HepG2 (cell line): ENCODE results near the gene SELENOI. TPM values are rescaled to one million over a fixed set of nuclear protein-coding genes. Genes with fewer than 3 reads are reported as not detected.
A peak's percentile ranks its signal among the peaks of the same experiment; 100 is the strongest.

Source experiments
- ATAC-seq: fragments of 200-7000 bp; cut with Tn5 transposase; 3 replicates; pipeline ENCODE4 v1.9.1; 2020; ENCODE audit warnings: mild to moderate bottlenecking, moderate library complexity
- BruUV-seq: library from RNA; stranded (reverse); fragments of 400-500 nt; replicated peaks from 2 replicates; lab custom pipeline; 2021; lab: Mats Ljungman, UMichigan
- CTCF ChIA-PET: fragments of 300-600 bp; formaldehyde crosslinking; extraction: SDS; loops from one replicate; lab custom pipeline; 2021; ENCODE audit warnings: low total read pairs, inconsistent platforms, low intra/inter-chr PET ratio; lab: Yijun Ruan, JAX
- POLR2A ChIA-PET: fragments of 350-600 bp; sonication (Branson Sonifier 250); formaldehyde crosslinking; loops from one replicate; lab custom pipeline; 2020; ENCODE audit warnings: antibody characterized with exemption, inconsistent platforms; lab: Yijun Ruan, JAX
- DNase-seq: peaks from one replicate; pipeline ENCODE4 v3.0.0-alpha.2; 2015; ENCODE audit warnings: low spot score
- FAIRE-seq: peaks from 3 replicates; lab custom pipeline; 2011; peaks lifted over from hg19 to GRCh38; lab: Jason Lieb, UNC
- H2AFZ ChIP-seq: one replicate; pipeline ENCODE4 v1.6.1; 2011; ENCODE audit warnings: low read length, inconsistent platforms
- H3K27ac ChIP-seq: fragments of 300-600 bp; 3 replicates; pipeline ENCODE4 v1.8.0; 2011; ENCODE audit warnings: mixed run types, mild to moderate bottlenecking, mixed read lengths, low read length, inconsistent platforms; ENCODE audit not compliant: insufficient read depth; ENCODE audit errors: extremely low read length
- H3K27me3 ChIP-seq, 2 experiments: fragments of 200-600 bp in 1 of 2; 2 replicates in 1 of 2; 3 replicates in 1 of 2; pipeline versions ENCODE4 v1.6.0 to v1.8.0; 2011; ENCODE audit warnings: low read length in 2 of 2, mild to moderate bottlenecking in 2 of 2, moderate library complexity in 2 of 2, inconsistent platforms in 1 of 2; ENCODE audit not compliant: insufficient read depth in 2 of 2, control insufficient read depth in 1 of 2
- H3K36me3 ChIP-seq, 2 experiments: fragments of 200-600 bp in 1 of 2; replicated peaks in 1 of 2; 2 replicates in 1 of 2; 3 replicates in 1 of 2; pipeline versions ENCODE4 v1.5.1 to v1.8.0; 2011; ENCODE audit warnings: low read length in 2 of 2, inconsistent platforms in 1 of 2; ENCODE audit not compliant: insufficient read depth in 2 of 2, control insufficient read depth in 1 of 2
- H3K4me1 ChIP-seq: 2 replicates; pipeline ENCODE4 v1.5.1; 2012; ENCODE audit warnings: low read length, inconsistent platforms; ENCODE audit not compliant: insufficient read depth
- H3K4me2 ChIP-seq: 2 replicates; pipeline ENCODE4 v1.6.0; 2011; ENCODE audit warnings: low read depth, low read length, inconsistent platforms
- H3K4me3 ChIP-seq, 3 experiments: fragments of 200-600 bp in 1 of 3; sonication (generic), shearing (Covaris generic) in 1 of 3; replicated peaks in 1 of 3; 2 replicates each; pipeline ENCODE4 v1.5.1; 2011 to 2016; ENCODE audit warnings: low read length in 3 of 3, inconsistent platforms in 2 of 3, low read depth in 2 of 3, mild to moderate bottlenecking in 2 of 3, control low read depth in 1 of 3, mixed read lengths in 1 of 3; ENCODE audit not compliant: insufficient read depth in 1 of 3
- H3K79me2 ChIP-seq: one replicate; pipeline ENCODE4 v1.6.1; 2011; ENCODE audit warnings: low read length, inconsistent platforms; ENCODE audit not compliant: insufficient read depth
- H3K9ac ChIP-seq: 2 replicates; pipeline ENCODE4 v1.6.0; 2011; ENCODE audit warnings: mild to moderate bottlenecking, low read depth, low read length, inconsistent platforms; ENCODE audit not compliant: insufficient read depth
- H3K9me3 ChIP-seq: 2 replicates; pipeline ENCODE4 v1.5.1; 2012; ENCODE audit warnings: mild to moderate bottlenecking, low read length
- H4K20me1 ChIP-seq: 2 replicates; pipeline ENCODE4 v1.6.0; 2011; ENCODE audit warnings: inconsistent platforms, mild to moderate bottlenecking, low read length, moderate library complexity; ENCODE audit not compliant: insufficient read depth
- MXI1 ChIP-seq: IDR thresholded peaks from 3 replicates; pipeline ENCODE4 v1.6.1; 2012; ENCODE audit warnings: low read depth, low read length, inconsistent platforms, borderline replicate concordance
- RFX1 ChIP-seq: fragments of 450-650 bp; IDR thresholded peaks from 2 replicates; pipeline ENCODE4 v1.6.1; 2017
- RFX3 ChIP-seq: IDR thresholded peaks from 2 replicates; pipeline ENCODE4 v1.6.1; 2016; ENCODE audit warnings: missing biosample characterization, missing genetic modification reagents
- SRF ChIP-seq: IDR thresholded peaks from 2 replicates; pipeline ENCODE4 v1.6.1; 2011; ENCODE audit warnings: mild to moderate bottlenecking, low read depth, low read length, moderate library complexity
- ZNF142 ChIP-seq: sonication (generic); formaldehyde crosslinking; IDR thresholded peaks from 2 replicates; pipeline ENCODE4 v1.4.0; 2020; ENCODE audit warnings: missing genetic modification reagents
- ZNF598 ChIP-seq: sonication (generic); formaldehyde crosslinking; IDR thresholded peaks from 2 replicates; pipeline ENCODE4 v1.5.1; 2020; ENCODE audit warnings: mild to moderate bottlenecking, missing genetic modification reagents, borderline replicate concordance
- WGBS: methylation state at CpG from one replicate; pipeline ENCODE4 v1.1.6; 2017; ENCODE audit warnings: low lambda C conversion rate; 5-methylcytosine and 5-hydroxymethylcytosine counted together
- in situ Hi-C: cut with HindIII; loops from 2 replicates; pipeline ENCODE4 v1.10.0; 2017; ENCODE audit warnings: low pct_unique_long_range_greater_than_20kb; ENCODE audit not compliant: extremely low pct_ligation_motif_present
- intact Hi-C: fragments of 100-400 bp; cut with micrococcal nuclease; formaldehyde crosslinking; loops from one replicate; pipeline ENCODE4 v1.10.0; 2022; ENCODE audit not compliant: unreplicated experiment
- polyA plus RNA-seq, 8 experiments: library from polyadenylated mRNA; depleted of rRNA in 3 of 8; stranded (reverse) in 7 of 8; unstranded in 1 of 8; fragments of >200 nt; fragmentation: Illumina TruSeq in 4 of 8; extraction: Trizol in 4 of 8; gene quantifications; 2 replicates each; pipeline versions ENCODE4 v1.2.1 to v1.2.3, GENCODE V29; 2011 to 2016; ENCODE audit warnings: low read depth in 4 of 8, missing spikeins in 1 of 8, mixed read lengths in 1 of 8; ENCODE audit not compliant: insufficient read depth in 1 of 8
- total RNA-seq, 5 experiments: library from RNA; depleted of rRNA; stranded (reverse); fragments of >200 nt; fragmentation: Illumina TruSeq; extraction: Trizol; gene quantifications; 2 replicates each; pipeline ENCODE4 v1.2.3, GENCODE V29; 2016; ENCODE audit warnings: low read depth in 1 of 5
- TF ChIP-seq, protein P1 (sequence below), 2 experiments: sonication (generic) in 1 of 2; formaldehyde crosslinking in 1 of 2; IDR thresholded peaks; 2 replicates each; pipeline versions ENCODE4 v1.5.1 to v1.6.1; 2011 to 2020; ENCODE audit warnings: borderline replicate concordance in 1 of 2, low read depth in 1 of 2, low read length in 1 of 2, mild to moderate bottlenecking in 1 of 2, missing genetic modification reagents in 1 of 2, moderate library complexity in 1 of 2
- TF ChIP-seq, protein P2 (sequence below): sonication (generic); formaldehyde crosslinking; IDR thresholded peaks from 2 replicates; pipeline ENCODE4 v1.4.0; 2020; ENCODE audit warnings: missing genetic modification reagents, borderline replicate concordance
- TF ChIP-seq, protein P3 (sequence below): sonication (generic); formaldehyde crosslinking; IDR thresholded peaks from 2 replicates; pipeline ENCODE4 v1.4.0; 2020; ENCODE audit warnings: mild to moderate bottlenecking, missing genetic modification reagents

The SELENOI gene
- total and polyA plus RNA-seq, 2 of the 13 experiments (the other 11 are each of a cell fraction or from before 2014, with no cell fraction given), result 27.7 to 60.3 TPM

- TF ChIP-seq ZNF142 (no peak), ZNF598 (CRISPR knock-in tag) (no peak), RFX3 (peak; percentile 86), SRF (no peak), RFX1 (peak; percentile 47), MXI1 (peak; percentile 53; the same call in 1 of the 3 replicates)
- TF ChIP-seq, protein P1, sequence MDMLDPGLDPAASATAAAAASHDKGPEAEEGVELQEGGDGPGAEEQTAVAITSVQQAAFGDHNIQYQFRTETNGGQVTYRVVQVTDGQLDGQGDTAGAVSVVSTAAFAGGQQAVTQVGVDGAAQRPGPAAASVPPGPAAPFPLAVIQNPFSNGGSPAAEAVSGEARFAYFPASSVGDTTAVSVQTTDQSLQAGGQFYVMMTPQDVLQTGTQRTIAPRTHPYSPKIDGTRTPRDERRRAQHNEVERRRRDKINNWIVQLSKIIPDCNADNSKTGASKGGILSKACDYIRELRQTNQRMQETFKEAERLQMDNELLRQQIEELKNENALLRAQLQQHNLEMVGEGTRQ (IDR thresholded peaks at IDR 0.05; ENCODE audit: low read depth, low read length), result peak; percentile 38; the same call in 1 of the 2 replicates
- TF ChIP-seq, protein P1 (CRISPR knock-in tag; IDR thresholded peaks at IDR 0.05; ENCODE audit: borderline replicate concordance), result peak; percentile 44; the same call in 1 of the 2 replicates
- TF ChIP-seq, protein P2, sequence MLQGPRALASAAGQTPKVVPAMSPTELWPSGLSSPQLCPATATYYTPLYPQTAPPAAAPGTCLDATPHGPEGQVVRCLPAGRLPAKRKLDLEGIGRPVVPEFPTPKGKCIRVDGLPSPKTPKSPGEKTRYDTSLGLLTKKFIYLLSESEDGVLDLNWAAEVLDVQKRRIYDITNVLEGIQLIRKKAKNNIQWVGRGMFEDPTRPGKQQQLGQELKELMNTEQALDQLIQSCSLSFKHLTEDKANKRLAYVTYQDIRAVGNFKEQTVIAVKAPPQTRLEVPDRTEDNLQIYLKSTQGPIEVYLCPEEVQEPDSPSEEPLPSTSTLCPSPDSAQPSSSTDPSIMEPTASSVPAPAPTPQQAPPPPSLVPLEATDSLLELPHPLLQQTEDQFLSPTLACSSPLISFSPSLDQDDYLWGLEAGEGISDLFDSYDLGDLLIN, result no peak
- TF ChIP-seq, protein P3, sequence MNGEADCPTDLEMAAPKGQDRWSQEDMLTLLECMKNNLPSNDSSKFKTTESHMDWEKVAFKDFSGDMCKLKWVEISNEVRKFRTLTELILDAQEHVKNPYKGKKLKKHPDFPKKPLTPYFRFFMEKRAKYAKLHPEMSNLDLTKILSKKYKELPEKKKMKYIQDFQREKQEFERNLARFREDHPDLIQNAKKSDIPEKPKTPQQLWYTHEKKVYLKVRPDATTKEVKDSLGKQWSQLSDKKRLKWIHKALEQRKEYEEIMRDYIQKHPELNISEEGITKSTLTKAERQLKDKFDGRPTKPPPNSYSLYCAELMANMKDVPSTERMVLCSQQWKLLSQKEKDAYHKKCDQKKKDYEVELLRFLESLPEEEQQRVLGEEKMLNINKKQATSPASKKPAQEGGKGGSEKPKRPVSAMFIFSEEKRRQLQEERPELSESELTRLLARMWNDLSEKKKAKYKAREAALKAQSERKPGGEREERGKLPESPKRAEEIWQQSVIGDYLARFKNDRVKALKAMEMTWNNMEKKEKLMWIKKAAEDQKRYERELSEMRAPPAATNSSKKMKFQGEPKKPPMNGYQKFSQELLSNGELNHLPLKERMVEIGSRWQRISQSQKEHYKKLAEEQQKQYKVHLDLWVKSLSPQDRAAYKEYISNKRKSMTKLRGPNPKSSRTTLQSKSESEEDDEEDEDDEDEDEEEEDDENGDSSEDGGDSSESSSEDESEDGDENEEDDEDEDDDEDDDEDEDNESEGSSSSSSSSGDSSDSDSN (CRISPR knock-in tag), result no peak
- no peak overlapping the region for H3K4me2 ChIP-seq
- POLR2A ChIA-PET, result interaction anchor here (0.7 to 0.9 kb wide), 2 partner anchors 12 to 89 kb away, joined by 3 to 10 read pairs; partner anchors contain the start of genes HADHA, HADHB and SELENOI
- CTCF ChIA-PET, result no interaction called here
- 6% methylated on average over 2 of the region's 2 CpGs for WGBS
- no peak overlapping the region for H3K9ac ChIP-seq
- peaks cover 21% of the 10 kb centered on the region for H3K4me1 ChIP-seq
- no TSS peak for BruUV-seq
- H3K27ac ChIP-seq, result no peak overlapping the region
- no peak overlapping the region for H2AFZ ChIP-seq
- ATAC-seq (peak; percentile 52), DNase-seq (peak; percentile 85), FAIRE-seq (peak; percentile 77)
- no peaks in the 10 kb centered on the region for H3K36me3 ChIP-seq
- intact Hi-C loops, result loop anchor here (5.0 kb wide), 1 partner anchor 124 kb away; no protein-coding TSS in a partner anchor
- H3K27me3 ChIP-seq, result no peaks in the 10 kb centered on the region
- H3K4me3 ChIP-seq, result no peak overlapping the region
- in situ Hi-C loops, result loop anchor here (5.0 to 25.0 kb wide), 2 partner anchors 96 to 346 kb away; partner anchors contain the start of gene KIF3C
- H4K20me1 ChIP-seq, result no peaks in the 10 kb centered on the region
- H3K9me3 ChIP-seq, result no peaks in the 10 kb centered on the region
- no peaks in the 10 kb centered on the region for H3K79me2 ChIP-seq
Measured at GRCh38 chr2:26333293-26333692, 12.7 kb upstream of the SELENOI start.
